ENCODE data around the gene TIMM44. TPM values are rescaled to one million over a fixed set of nuclear protein-coding genes. Genes with fewer than 3 reads are reported as not detected.

TIMM44 gene
- total RNA-seq, 1 experiment from 2014 or later = 114 TPM

DNA sequence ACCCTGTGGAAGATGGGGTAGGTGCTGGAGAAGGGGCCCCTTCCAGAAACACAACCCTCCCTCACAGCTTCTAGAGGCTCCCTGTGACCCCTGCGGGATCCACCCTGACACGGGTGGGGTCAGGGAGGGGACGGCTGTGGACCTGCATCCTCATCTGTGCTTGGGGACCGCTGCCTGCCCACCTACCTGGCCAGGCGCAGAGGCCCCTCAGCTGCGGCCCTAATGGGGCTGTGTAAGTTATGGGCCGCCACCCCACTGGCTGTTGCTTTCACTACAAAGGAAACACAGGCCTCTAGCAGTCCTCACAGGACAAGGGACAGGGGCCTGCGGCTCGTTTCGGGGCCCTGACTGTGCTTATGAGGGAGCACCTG, 10.6 kb downstream of the TIMM44 start:
- no peaks in the 10 kb centered on the region for H3K23me2 ChIP-seq (ENCODE audit: insufficient read length, low read depth, low read length, poor library complexity, severe bottlenecking)
- H3K18ac ChIP-seq (ENCODE audit: insufficient read length, low read depth, low read length) = no peak overlapping the region
- H3K27me3 Mint-ChIP-seq (ENCODE audit: low read depth) = no peaks in the 10 kb centered on the region
- H3T11ph ChIP-seq (ENCODE audit: low read length) = no peak overlapping the region
- H2BK120ac ChIP-seq (ENCODE audit: low read depth, low read length, poor library complexity, severe bottlenecking) = no peak overlapping the region
- H3K27me3 ChIP-seq (ENCODE audit: insufficient read depth, low read length) = no peaks in the 10 kb centered on the region
- TF ChIP-seq, protein P1, sequence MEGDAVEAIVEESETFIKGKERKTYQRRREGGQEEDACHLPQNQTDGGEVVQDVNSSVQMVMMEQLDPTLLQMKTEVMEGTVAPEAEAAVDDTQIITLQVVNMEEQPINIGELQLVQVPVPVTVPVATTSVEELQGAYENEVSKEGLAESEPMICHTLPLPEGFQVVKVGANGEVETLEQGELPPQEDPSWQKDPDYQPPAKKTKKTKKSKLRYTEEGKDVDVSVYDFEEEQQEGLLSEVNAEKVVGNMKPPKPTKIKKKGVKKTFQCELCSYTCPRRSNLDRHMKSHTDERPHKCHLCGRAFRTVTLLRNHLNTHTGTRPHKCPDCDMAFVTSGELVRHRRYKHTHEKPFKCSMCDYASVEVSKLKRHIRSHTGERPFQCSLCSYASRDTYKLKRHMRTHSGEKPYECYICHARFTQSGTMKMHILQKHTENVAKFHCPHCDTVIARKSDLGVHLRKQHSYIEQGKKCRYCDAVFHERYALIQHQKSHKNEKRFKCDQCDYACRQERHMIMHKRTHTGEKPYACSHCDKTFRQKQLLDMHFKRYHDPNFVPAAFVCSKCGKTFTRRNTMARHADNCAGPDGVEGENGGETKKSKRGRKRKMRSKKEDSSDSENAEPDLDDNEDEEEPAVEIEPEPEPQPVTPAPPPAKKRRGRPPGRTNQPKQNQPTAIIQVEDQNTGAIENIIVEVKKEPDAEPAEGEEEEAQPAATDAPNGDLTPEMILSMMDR (conservative IDR thresholded peaks at IDR 0.05) = no peak
- H4K5ac ChIP-seq (ENCODE audit: insufficient read length, low read depth, low read length) = no peak overlapping the region
- no peak overlapping the region for H3K4ac ChIP-seq (ENCODE audit: low read depth, low read length)
- H3K4me3 Mint-ChIP-seq = no peak overlapping the region
- no peak overlapping the region for H2AFZ ChIP-seq (ENCODE audit: low read length)
- no CpG with 5 or more reads among the region's 10 CpGs for WGBS (ENCODE audit: extremely low coverage, insufficient read length, low lambda C conversion rate)
- no peak overlapping the region for H4K91ac ChIP-seq (ENCODE audit: insufficient read length, low read depth, low read length)
- peaks cover 0 to 4% of the 10 kb centered on the region in 2 experiments; a peak in 1 of 4 replicates for H3K4me1 Mint-ChIP-seq
- H3K79me1 ChIP-seq (ENCODE audit: insufficient read depth, low read depth, low read length, poor library complexity, severe bottlenecking) = no peaks in the 10 kb centered on the region
- no peak overlapping the region for H3K23ac ChIP-seq (ENCODE audit: insufficient read length, low read depth, low read length)
- H3K9me3 ChIP-seq (ENCODE audit: control insufficient read depth, low read depth, low read length) = no peaks in the 10 kb centered on the region
- H2BK12ac ChIP-seq (ENCODE audit: insufficient read length, low read depth, low read length) = no peak overlapping the region
- no peak overlapping the region for H2BK20ac ChIP-seq (ENCODE audit: low read depth, low read length, poor library complexity, severe bottlenecking)
- H2BK5ac ChIP-seq (ENCODE audit: insufficient read length, low read length) = no peak overlapping the region
- H3K9ac ChIP-seq (ENCODE audit: extremely low read depth, insufficient read length, low read length) = no peak overlapping the region
- peaks cover 27 to 81% (median 60%) of the 10 kb centered on the region in 3 experiments; a peak in 6 of 7 replicates for H3K36me3 Mint-ChIP-seq (ENCODE audit: insufficient read depth in 1 of 3, low read depth in 3 of 3)
- no peak overlapping the region for H3K27ac ChIP-seq (ENCODE audit: insufficient read length, low read depth, low read length)
- H2BK15ac ChIP-seq (ENCODE audit: low read depth, low read length) = no peak overlapping the region
- peak overlapping the region in 1 of 3 experiments; percentile 70; a peak in 1 of 7 replicates for H3K27ac Mint-ChIP-seq
- DNase-seq = no peak
- no peak overlapping the region for H3K14ac ChIP-seq (ENCODE audit: insufficient read depth, low read length)
- H3K79me2 ChIP-seq (ENCODE audit: insufficient read depth, low read length) = no peaks in the 10 kb centered on the region
- no peak overlapping the region for H4K8ac ChIP-seq (replicated peaks; ENCODE audit: insufficient read length, low read depth, low read length)
- no peak overlapping the region for H3K56ac ChIP-seq (ENCODE audit: insufficient read length, low read depth, low read length)
- no peaks in the 10 kb centered on the region for H4K20me1 ChIP-seq (ENCODE audit: control insufficient read depth, insufficient read depth, insufficient read length)
- H3K4me2 ChIP-seq (ENCODE audit: insufficient read depth, insufficient read length, low read length) = no peak overlapping the region
- no peak overlapping the region for H2AK5ac ChIP-seq (ENCODE audit: insufficient read length, low read length)
- no peaks in the 10 kb centered on the region for H3K4me1 ChIP-seq (ENCODE audit: insufficient read depth, low read length)
- no peaks in the 10 kb centered on the region for H3K9me3 Mint-ChIP-seq
